Neural progenitor cell (in vitro differentiated cells): Measurements from ENCODE around the gene ADCY6.

Experiments used
- EZH2 ChIP-seq: fragments of 200-600 bp; sonication (generic); IDR thresholded peaks from 2 replicates; pipeline ENCODE4 v1.6.1; 2017; ENCODE audit warnings: antibody characterized with exemption, mild to moderate bottlenecking, moderate library complexity
- EZH2phosphoT487 ChIP-seq: fragments of 200-600 bp; sonication (generic); IDR thresholded peaks from 2 replicates; pipeline ENCODE4 v1.6.1; 2017; ENCODE audit warnings: antibody characterized with exemption
- TF ChIP-seq, protein P1 (sequence below): fragments of 200-600 bp; sonication (generic); IDR thresholded peaks from 2 replicates; pipeline ENCODE4 v1.5.1; 2017; ENCODE audit warnings: antibody characterized with exemption, mild to moderate bottlenecking

DNA sequence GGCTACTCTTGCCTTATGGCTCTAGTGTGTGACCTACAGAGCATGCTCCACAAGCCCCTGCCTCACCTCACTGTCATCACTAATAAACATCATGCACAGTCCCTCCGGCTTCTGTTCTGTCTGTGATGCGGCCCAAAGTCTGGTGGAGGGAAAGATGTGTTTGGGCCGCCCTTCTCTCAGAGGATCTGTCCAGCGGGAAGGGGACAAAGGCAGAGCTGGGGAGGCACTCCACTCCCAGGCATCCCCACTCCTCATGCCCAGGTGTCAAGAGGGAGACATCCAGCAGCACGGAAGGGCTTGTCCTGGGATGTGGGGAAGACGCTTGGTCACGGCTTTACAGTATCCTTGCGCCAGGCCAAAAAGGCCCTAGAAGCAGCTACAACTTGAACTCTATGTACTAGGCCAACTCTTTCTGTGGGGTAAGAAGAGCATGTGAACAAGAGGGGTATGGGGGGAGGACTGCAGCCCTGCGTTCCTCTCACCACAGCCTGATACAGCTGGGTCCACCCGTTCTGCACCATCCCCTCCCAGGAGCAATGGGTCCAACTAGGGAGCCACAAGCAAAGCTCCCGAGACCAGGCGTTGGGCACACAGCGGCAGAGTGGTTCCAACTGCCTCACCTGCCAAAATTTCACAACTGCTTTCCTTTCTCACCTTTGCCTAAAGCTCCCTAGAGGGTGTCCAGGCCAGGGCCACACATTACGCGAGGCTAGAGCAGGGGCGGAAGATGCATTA, 40.1 kb upstream of the ADCY6 start:
- TF ChIP-seq, protein P1, sequence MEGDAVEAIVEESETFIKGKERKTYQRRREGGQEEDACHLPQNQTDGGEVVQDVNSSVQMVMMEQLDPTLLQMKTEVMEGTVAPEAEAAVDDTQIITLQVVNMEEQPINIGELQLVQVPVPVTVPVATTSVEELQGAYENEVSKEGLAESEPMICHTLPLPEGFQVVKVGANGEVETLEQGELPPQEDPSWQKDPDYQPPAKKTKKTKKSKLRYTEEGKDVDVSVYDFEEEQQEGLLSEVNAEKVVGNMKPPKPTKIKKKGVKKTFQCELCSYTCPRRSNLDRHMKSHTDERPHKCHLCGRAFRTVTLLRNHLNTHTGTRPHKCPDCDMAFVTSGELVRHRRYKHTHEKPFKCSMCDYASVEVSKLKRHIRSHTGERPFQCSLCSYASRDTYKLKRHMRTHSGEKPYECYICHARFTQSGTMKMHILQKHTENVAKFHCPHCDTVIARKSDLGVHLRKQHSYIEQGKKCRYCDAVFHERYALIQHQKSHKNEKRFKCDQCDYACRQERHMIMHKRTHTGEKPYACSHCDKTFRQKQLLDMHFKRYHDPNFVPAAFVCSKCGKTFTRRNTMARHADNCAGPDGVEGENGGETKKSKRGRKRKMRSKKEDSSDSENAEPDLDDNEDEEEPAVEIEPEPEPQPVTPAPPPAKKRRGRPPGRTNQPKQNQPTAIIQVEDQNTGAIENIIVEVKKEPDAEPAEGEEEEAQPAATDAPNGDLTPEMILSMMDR: no peak
- no peak for TF ChIP-seq EZH2phosphoT487
- TF ChIP-seq EZH2: no peak
